ENCODE measurements around the gene MEFV. TPM values are rescaled to one million over a fixed set of nuclear protein-coding genes. Genes with fewer than 3 reads are reported as not detected.

MEFV gene
- total and polyA plus RNA-seq, 2 donors (not counting 3 experiments of a cell fraction or from before 2014, with no cell fraction given): not detected

GRCh38 chr16:3249451-3249850 lies 7.0 kb downstream of the MEFV start:
- H3K27ac ChIP-seq (ENCODE audit: insufficient read depth, low read depth, low read length): no peak overlapping the region
- POLR2A ChIA-PET: interaction anchor here (0.5 kb wide), 1 partner anchor 452 kb away, joined by 3 read pairs; no protein-coding TSS in a partner anchor
- no peaks in the 10 kb centered on the region for H3K27me3 ChIP-seq (ENCODE audit: control insufficient read depth in 2 of 2, insufficient read depth in 2 of 2, low read length in 2 of 2)
- intact Hi-C loops (cut with micrococcal nuclease) (no loop called here), dilution Hi-C loops (cut with MboI; ENCODE audit: extremely low pct_ligation_motif_present, low sequenced_read_pairs) (no loop called here)
- H3K36me3 ChIP-seq (ENCODE audit: control insufficient read depth in 2 of 2, extremely low read depth in 1 of 2, insufficient read depth in 2 of 2, low read length in 2 of 2): no peaks in the 10 kb centered on the region
- H2AFZ ChIP-seq (ENCODE audit: low read depth, low read length): no peak overlapping the region
- no peak for DNase-seq (ENCODE audit: low read depth, low spot score)
- H3K4me3 ChIP-seq (replicated peaks in 1 of 3; ENCODE audit: insufficient read depth in 1 of 3, low read depth in 1 of 3, low read length in 3 of 3): no peak overlapping the region
- FAIRE-seq: no peak
- no peaks in the 10 kb centered on the region for H4K20me1 ChIP-seq (replicated peaks; ENCODE audit: control insufficient read depth, extremely low read depth, insufficient read depth, low read length)
- no peaks in the 10 kb centered on the region for H3K9me1 ChIP-seq (replicated peaks; ENCODE audit: control insufficient read depth, extremely low read depth, insufficient read depth, low read length)
- H3K4me1 ChIP-seq (ENCODE audit: control insufficient read depth, extremely low read depth, insufficient read depth, low read length): no peaks in the 10 kb centered on the region
- CTCF ChIA-PET: no interaction called here
- TF ChIP-seq JUN (IDR thresholded peaks at IDR 0.05; ENCODE audit: borderline replicate concordance, insufficient read depth, insufficient read length, low read depth): no peak
- H3K9ac ChIP-seq (replicated peaks; ENCODE audit: extremely low read depth, insufficient read depth, low read length): no peak overlapping the region
- no TSS peak for BruUV-seq (replicated peaks)
- no peak overlapping the region for H3K4me2 ChIP-seq (ENCODE audit: insufficient read depth, low read length)
- H3K9me3 ChIP-seq (replicated peaks; ENCODE audit: control insufficient read depth, insufficient read depth, low read length): no peaks in the 10 kb centered on the region
- no peaks in the 10 kb centered on the region for H3K79me2 ChIP-seq (ENCODE audit: control insufficient read depth, insufficient read depth, low read length)

- no peak for FAIRE-seq
- POLR2A ChIA-PET: interaction anchor here (0.5 kb wide), 1 partner anchor 451 kb away, joined by 3 read pairs; no protein-coding TSS in a partner anchor
- Histone ChIP-seq H3K9me1 (replicated peaks; ENCODE audit: control insufficient read depth, extremely low read depth, insufficient read depth, low read length) (no peaks in the 10 kb centered on the region), H2AFZ (ENCODE audit: low read depth, low read length) (no peak overlapping the region), H3K9me3 (replicated peaks; ENCODE audit: control insufficient read depth, insufficient read depth, low read length) (no peaks in the 10 kb centered on the region), H3K36me3 (ENCODE audit: control insufficient read depth in 2 of 2, extremely low read depth in 1 of 2, insufficient read depth in 2 of 2, low read length in 2 of 2) (no peaks in the 10 kb centered on the region), H3K27ac (ENCODE audit: insufficient read depth, low read depth, low read length) (no peak overlapping the region), H3K4me1 (ENCODE audit: control insufficient read depth, extremely low read depth, insufficient read depth, low read length) (no peaks in the 10 kb centered on the region), H3K4me3 (replicated peaks in 1 of 3; ENCODE audit: insufficient read depth in 1 of 3, low read depth in 1 of 3, low read length in 3 of 3) (no peak overlapping the region), H3K27me3 (ENCODE audit: control insufficient read depth in 2 of 2, insufficient read depth in 2 of 2, low read length in 2 of 2) (no peaks in the 10 kb centered on the region), H3K4me2 (ENCODE audit: insufficient read depth, low read length) (no peak overlapping the region), H3K9ac (replicated peaks; ENCODE audit: extremely low read depth, insufficient read depth, low read length) (no peak overlapping the region), H3K79me2 (ENCODE audit: control insufficient read depth, insufficient read depth, low read length) (no peaks in the 10 kb centered on the region), H4K20me1 (replicated peaks; ENCODE audit: control insufficient read depth, extremely low read depth, insufficient read depth, low read length) (no peaks in the 10 kb centered on the region)
- DNase-seq (ENCODE audit: low read depth, low spot score): no peak
- TF ChIP-seq, protein P1, sequence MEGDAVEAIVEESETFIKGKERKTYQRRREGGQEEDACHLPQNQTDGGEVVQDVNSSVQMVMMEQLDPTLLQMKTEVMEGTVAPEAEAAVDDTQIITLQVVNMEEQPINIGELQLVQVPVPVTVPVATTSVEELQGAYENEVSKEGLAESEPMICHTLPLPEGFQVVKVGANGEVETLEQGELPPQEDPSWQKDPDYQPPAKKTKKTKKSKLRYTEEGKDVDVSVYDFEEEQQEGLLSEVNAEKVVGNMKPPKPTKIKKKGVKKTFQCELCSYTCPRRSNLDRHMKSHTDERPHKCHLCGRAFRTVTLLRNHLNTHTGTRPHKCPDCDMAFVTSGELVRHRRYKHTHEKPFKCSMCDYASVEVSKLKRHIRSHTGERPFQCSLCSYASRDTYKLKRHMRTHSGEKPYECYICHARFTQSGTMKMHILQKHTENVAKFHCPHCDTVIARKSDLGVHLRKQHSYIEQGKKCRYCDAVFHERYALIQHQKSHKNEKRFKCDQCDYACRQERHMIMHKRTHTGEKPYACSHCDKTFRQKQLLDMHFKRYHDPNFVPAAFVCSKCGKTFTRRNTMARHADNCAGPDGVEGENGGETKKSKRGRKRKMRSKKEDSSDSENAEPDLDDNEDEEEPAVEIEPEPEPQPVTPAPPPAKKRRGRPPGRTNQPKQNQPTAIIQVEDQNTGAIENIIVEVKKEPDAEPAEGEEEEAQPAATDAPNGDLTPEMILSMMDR (IDR thresholded peaks at IDR 0.05; ENCODE audit: extremely low read depth in 1 of 2, insufficient read depth in 1 of 2, low read depth in 1 of 2, low read length in 2 of 2): no peak
- TF ChIP-seq, protein P2, sequence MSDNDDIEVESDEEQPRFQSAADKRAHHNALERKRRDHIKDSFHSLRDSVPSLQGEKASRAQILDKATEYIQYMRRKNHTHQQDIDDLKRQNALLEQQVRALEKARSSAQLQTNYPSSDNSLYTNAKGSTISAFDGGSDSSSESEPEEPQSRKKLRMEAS (IDR thresholded peaks at IDR 0.05; ENCODE audit: insufficient read depth, insufficient read length): no peak
- no peak for TF ChIP-seq POLR2AphosphoS5 (IDR thresholded peaks at IDR 0.05; ENCODE audit: insufficient read depth, low read depth, low read length)
- TF ChIP-seq POLR2A (IDR thresholded peaks at IDR 0.05; ENCODE audit: low read depth, low read length): no peak
- TF ChIP-seq GATA2 (IDR thresholded peaks at IDR 0.05; ENCODE audit: insufficient read depth, insufficient read length, low read depth, low read length): no peak
- no peak for TF ChIP-seq MYC (IDR thresholded peaks at IDR 0.05; ENCODE audit: low read depth, low read length)
- dilution Hi-C loops (cut with MboI; ENCODE audit: extremely low pct_ligation_motif_present, low sequenced_read_pairs) (no loop called here), intact Hi-C loops (cut with micrococcal nuclease) (no loop called here)
- BruUV-seq (replicated peaks): no TSS peak
- CTCF ChIA-PET: no interaction called here
Observed at GRCh38 chr16:3249020-3249419, 7.4 kb downstream of the MEFV start.
